Inflammatory macrophage (primary cell): Measurements from ENCODE around the gene GNA14.

Source experiments
- DNase-seq, 2 donors: peaks; one replicate each; pipeline ENCODE4 v3.0.0-alpha.2; 2020 to 2022

GNA14 gene

GRCh38 chr9:77392328-77392727, 255.8 kb downstream of the GNA14 start:
- no peak for DNase-seq

DNA sequence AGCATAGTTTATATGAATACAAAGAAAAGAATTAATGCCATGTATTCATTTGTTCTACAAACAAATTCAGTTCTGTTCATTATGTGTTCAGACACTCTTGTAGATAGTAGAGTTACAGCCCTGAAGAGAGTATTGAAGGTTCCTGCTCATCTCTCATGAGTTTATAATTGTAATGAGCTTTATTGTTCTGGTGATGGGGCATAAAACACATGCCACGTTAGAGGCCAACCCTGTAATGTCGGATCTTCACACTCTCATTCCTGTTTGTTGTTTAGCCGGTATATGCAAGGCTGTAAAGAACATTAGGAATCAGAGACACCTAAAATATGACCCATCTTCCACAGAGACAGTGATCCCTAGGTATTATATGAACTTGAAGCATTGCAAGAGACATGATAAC, 256.3 kb downstream of the GNA14 start:
- no peak for DNase-seq

DNA sequence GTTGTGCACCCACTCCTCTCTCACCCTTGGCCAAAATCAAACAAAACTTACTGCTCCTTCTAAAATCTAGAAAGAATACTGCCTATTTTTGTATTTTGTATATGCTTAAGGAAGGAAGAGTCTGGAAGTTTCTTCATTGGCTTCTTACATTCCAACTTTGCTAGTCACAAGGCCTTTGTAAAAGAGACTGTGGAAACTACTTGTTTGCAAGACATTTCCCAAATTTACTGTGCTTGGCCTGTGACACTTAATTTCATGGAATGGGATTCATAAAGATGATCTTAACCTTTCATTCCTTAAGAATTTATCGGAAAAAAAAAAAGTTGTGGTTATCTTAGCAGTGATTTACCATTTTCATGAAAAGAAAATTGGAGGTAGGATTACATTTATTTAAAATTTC, 261.9 kb downstream of the GNA14 start:
- no peak for DNase-seq

DNA sequence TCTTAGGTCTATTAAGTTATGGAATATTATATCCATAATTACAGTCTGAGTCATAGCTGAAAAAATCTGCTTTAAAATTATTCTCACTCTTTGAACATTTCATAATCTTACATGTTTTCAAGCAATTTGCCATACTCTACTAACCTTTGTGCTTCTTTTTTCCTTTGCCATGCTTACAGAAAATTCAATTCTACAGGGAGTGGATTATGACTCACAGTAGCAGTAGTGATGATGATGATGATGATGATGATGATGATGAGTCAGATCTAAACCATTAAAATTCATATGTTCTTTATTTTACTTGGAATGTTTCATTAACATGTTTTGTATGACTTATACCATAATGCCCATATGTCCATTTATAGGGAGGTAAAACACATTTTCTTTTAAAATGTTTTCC, 263.7 kb downstream of the GNA14 start:
- no peak for DNase-seq

DNA sequence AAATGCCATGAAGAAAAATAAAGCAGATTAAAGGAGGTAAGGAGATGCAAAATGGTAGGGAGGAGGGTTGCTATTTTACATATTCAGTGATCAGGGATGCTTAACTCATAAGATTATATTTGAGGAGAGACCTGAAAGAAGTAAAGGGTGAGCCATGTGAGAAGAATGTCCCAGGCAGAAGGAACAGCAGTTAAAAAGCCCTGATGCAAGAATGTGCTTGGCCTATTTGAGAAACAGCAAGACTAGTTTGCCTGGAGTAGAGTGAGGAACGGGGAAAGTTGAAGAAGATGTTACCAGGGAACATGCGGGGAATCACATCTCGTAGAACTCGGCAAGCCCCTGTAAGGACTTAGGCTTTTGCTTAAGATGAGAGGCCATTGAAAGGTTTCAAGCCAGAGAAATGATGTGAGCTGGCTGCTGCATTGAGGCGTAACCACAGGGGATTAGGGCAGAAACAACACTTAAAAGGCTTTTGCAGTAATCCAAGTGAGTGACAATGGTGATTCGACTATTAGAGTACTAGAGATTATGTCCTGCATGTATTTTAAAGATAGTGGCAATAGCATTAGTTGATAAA, 272.1 kb downstream of the GNA14 start:
- DNase-seq, result no peak

DNA sequence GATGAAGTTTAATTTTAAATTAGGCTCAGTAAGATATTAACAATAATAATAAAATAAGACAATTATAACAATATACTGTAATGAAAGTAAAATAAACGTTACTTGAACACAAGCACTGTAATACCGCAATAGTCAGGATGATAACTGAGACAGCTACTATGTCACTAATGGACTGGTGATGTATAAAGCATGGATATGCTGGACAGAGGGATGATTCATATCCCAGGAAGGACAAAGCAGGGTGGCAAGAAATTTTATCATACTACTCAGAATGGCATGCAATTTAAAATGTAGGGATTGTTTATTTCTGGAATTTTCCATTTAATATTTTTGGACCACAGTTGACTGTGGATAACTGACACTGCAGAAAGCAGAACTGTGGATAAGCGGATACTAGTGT, 273.9 kb downstream of the GNA14 start:
- no peak for DNase-seq
